HFFc6 (cell line): ENCODE results near the gene CABCOCO1. TPM values are rescaled to one million over a fixed set of nuclear protein-coding genes. Genes with fewer than 3 reads are reported as not detected.
A peak's percentile ranks its signal among the peaks of the same experiment; 100 is the strongest.

Experiments used
- DNase-seq: peaks from one replicate; pipeline ENCODE4 v3.0.0-alpha.2; 2018
- H3K27ac Mint-ChIP-seq: 2 replicates; pipeline ENCODE4 v1.8.0; 2020; ENCODE audit warnings: mild to moderate bottlenecking, mixed read lengths
- H3K27me3 Mint-ChIP-seq: 2 replicates; pipeline ENCODE4 v1.8.0; 2021; ENCODE audit warnings: mild to moderate bottlenecking, moderate library complexity, mixed read lengths; ENCODE audit not compliant: insufficient read depth
- H3K36me3 Mint-ChIP-seq: 2 replicates; pipeline ENCODE4 v1.8.0; 2021; ENCODE audit warnings: low read depth, mixed read lengths
- H3K4me1 Mint-ChIP-seq: 2 replicates; pipeline ENCODE4 v1.8.0; 2020; ENCODE audit warnings: low read depth, mixed read lengths
- H3K4me3 Mint-ChIP-seq: 2 replicates; pipeline ENCODE4 v1.8.0; 2020; ENCODE audit warnings: mild to moderate bottlenecking, moderate library complexity, mixed read lengths
- H3K9me3 Mint-ChIP-seq: 2 replicates; pipeline ENCODE4 v1.8.0; 2020; ENCODE audit warnings: mild to moderate bottlenecking, mixed read lengths
- CTCF ChIP-seq: fragments of 200-600 bp; sonication (generic); IDR thresholded peaks from 2 replicates; pipeline ENCODE4 v1.5.0; 2021; ENCODE audit warnings: antibody characterized with exemption, mild to moderate bottlenecking
- total RNA-seq, 6 experiments: library from RNA; stranded (reverse); fragmentation: NEBNext Ultra II Directional; extraction: Animal tissue kit (Norgen Biotek cat#: 25700); gene quantifications; 2 replicates in 1 of 6; 3 replicates in 5 of 6; pipeline ENCODE4 v1.2.3, GENCODE V29; 2021

CABCOCO1 gene
- total RNA-seq, 6 experiments from 2014 or later, result 0.15 to 0.45 (median 0.31) TPM; not detected in 1

GRCh38 chr10:61779950-61780659 lies 117.4 kb downstream of the CABCOCO1 start:
- peaks cover 4% of the 10 kb centered on the region; the same call in 1 of the 2 replicates for H3K36me3 Mint-ChIP-seq
- H3K4me3 Mint-ChIP-seq, result no peak overlapping the region
- DNase-seq, result peak; percentile 87
- H3K27me3 Mint-ChIP-seq, result no peaks in the 10 kb centered on the region; the same call in 1 of the 2 replicates
- TF ChIP-seq CTCF, result no peak
- no peaks in the 10 kb centered on the region for H3K9me3 Mint-ChIP-seq
- H3K4me1 Mint-ChIP-seq, result peaks cover 59% of the 10 kb centered on the region
- H3K27ac Mint-ChIP-seq, result peak overlapping the region; percentile 78

- Mint-ChIP-seq H3K27ac (peak overlapping the region; percentile 78; the same call in 1 of the 2 replicates), H3K4me1 (peaks cover 65% of the 10 kb centered on the region), H3K36me3 (peaks cover 4% of the 10 kb centered on the region; the same call in 1 of the 2 replicates), H3K9me3 (no peaks in the 10 kb centered on the region), H3K27me3 (no peaks in the 10 kb centered on the region; the same call in 1 of the 2 replicates), H3K4me3 (no peak overlapping the region)
- TF ChIP-seq CTCF, result no peak
- no peak for DNase-seq
Measured at GRCh38 chr10:61780732-61781131, 118.0 kb downstream of the CABCOCO1 start.

- TF ChIP-seq CTCF, result no peak
- Mint-ChIP-seq H3K27me3 (no peaks in the 10 kb centered on the region; the same call in none of the 2 replicates), H3K4me1 (peaks cover 71% of the 10 kb centered on the region), H3K27ac (no peak overlapping the region), H3K4me3 (no peak overlapping the region), H3K9me3 (no peaks in the 10 kb centered on the region), H3K36me3 (peaks cover 4% of the 10 kb centered on the region; the same call in 1 of the 2 replicates)
- DNase-seq, result no peak
Measured at GRCh38 chr10:61781969-61782403, 119.3 kb downstream of the CABCOCO1 start.

GRCh38 chr10:61784354-61785133 lies 121.8 kb downstream of the CABCOCO1 start:
- peaks cover 4% of the 10 kb centered on the region; the same call in 1 of the 2 replicates for H3K36me3 Mint-ChIP-seq
- no peak overlapping the region for H3K4me3 Mint-ChIP-seq
- peaks cover 86% of the 10 kb centered on the region for H3K4me1 Mint-ChIP-seq
- H3K27me3 Mint-ChIP-seq, result no peaks in the 10 kb centered on the region; the same call in none of the 2 replicates
- peak overlapping the region; percentile 83; the same call in 1 of the 2 replicates for H3K27ac Mint-ChIP-seq
- no peak for DNase-seq
- TF ChIP-seq CTCF, result no peak
- H3K9me3 Mint-ChIP-seq, result no peaks in the 10 kb centered on the region

- DNase-seq, result no peak
- Mint-ChIP-seq H3K36me3 (peaks cover 4% of the 10 kb centered on the region; the same call in 1 of the 2 replicates), H3K27me3 (no peaks in the 10 kb centered on the region; the same call in 1 of the 2 replicates), H3K9me3 (no peaks in the 10 kb centered on the region), H3K27ac (peak overlapping the region; percentile 83), H3K4me1 (peaks cover 75% of the 10 kb centered on the region), H3K4me3 (peak overlapping the region; percentile 82; the same call in 1 of the 2 replicates)
- TF ChIP-seq CTCF, result no peak
Measured at GRCh38 chr10:61785473-61786105, 122.9 kb downstream of the CABCOCO1 start.
